ENCODE measurements around the gene FKTN.
A peak's percentile ranks its signal among the peaks of the same experiment; 100 is the strongest.

Gene FKTN

GRCh38 chr9:105678781-105679180, 120.8 kb downstream of the FKTN start:
- DNase-seq (ENCODE audit: low spot score), result no peak

GRCh38 chr9:105679257-105680022, 121.5 kb downstream of the FKTN start:
- DNase-seq (ENCODE audit: low spot score), result no peak

- DNase-seq (ENCODE audit: low spot score), result no peak
Measured at GRCh38 chr9:105681313-105681712, 123.4 kb downstream of the FKTN start.

- DNase-seq (ENCODE audit: low spot score), result peak; percentile 41
Measured at GRCh38 chr9:105681724-105682123, 123.8 kb downstream of the FKTN start.

GRCh38 chr9:105683688-105684275, 125.9 kb downstream of the FKTN start:
- DNase-seq (ENCODE audit: low spot score), result no peak

GRCh38 chr9:105686936-105687335, 129.0 kb downstream of the FKTN start:
- no peak for DNase-seq (ENCODE audit: low spot score)

All from AG20443 (cell line).